PC-3 (cell line): ENCODE measurements around the gene PANK1. TPM values are rescaled to one million over a fixed set of nuclear protein-coding genes. Genes with fewer than 3 reads are reported as not detected.

Experiments
- ATAC-seq: fragments of 200-7000 bp; cut with Tn5 transposase; 2 replicates; pipeline ENCODE4 v1.9.1; 2020; ENCODE audit warnings: mild to moderate bottlenecking, moderate library complexity
- BruUV-seq: library from RNA; stranded (reverse); fragments of 400-500 nt; replicated peaks from 2 replicates; lab custom pipeline; 2021; lab: Mats Ljungman, UMichigan
- CTCF ChIA-PET: fragments of 300-600 bp; sonication (Branson Sonifier 250); formaldehyde crosslinking; loops from one replicate; lab custom pipeline; 2022; ENCODE audit warnings: antibody characterized with exemption; lab: Charles Lee
- POLR2A ChIA-PET: fragments of 300-600 bp; sonication (Branson Sonifier 250); formaldehyde crosslinking; loops from one replicate; lab custom pipeline; 2022; ENCODE audit warnings: antibody characterized with exemption; ENCODE audit not compliant: unreplicated experiment; lab: Charles Lee
- DNase-seq: peaks from one replicate; pipeline ENCODE4 v3.0.0-alpha.2; 2015
- H2AFZ ChIP-seq: fragments of 300-600 bp; sonication (generic); 2 replicates; pipeline ENCODE4 v1.6.0; 2016; ENCODE audit warnings: antibody characterized with exemption, low read length
- H3F3A ChIP-seq: fragments of 300-600 bp; sonication (generic); one replicate; pipeline ENCODE4 v1.6.0; 2017; ENCODE audit warnings: antibody characterized with exemption, low read length, control low read depth, mild to moderate bottlenecking; ENCODE audit not compliant: unreplicated experiment
- H3K27ac ChIP-seq: fragments of 300-600 bp; sonication (generic); 2 replicates; pipeline ENCODE4 v1.5.1; 2016; ENCODE audit warnings: mild to moderate bottlenecking, low read length
- H3K27me3 ChIP-seq: fragments of 300-600 bp; sonication (generic); 2 replicates; pipeline ENCODE4 v1.6.1; 2016; ENCODE audit warnings: low read length, mixed read lengths
- H3K36me3 ChIP-seq: fragments of 300-600 bp; sonication (generic); 2 replicates; pipeline ENCODE4 v1.6.1; 2016; ENCODE audit warnings: low read depth, mixed run types, low read length, mixed read lengths
- H3K4me1 ChIP-seq: fragments of 300-600 bp; sonication (generic); 2 replicates; pipeline ENCODE4 v1.5.1; 2016; ENCODE audit warnings: low read length; ENCODE audit not compliant: insufficient read depth
- H3K4me2 ChIP-seq: fragments of 300-600 bp; sonication (generic); 2 replicates; pipeline ENCODE4 v1.6.0; 2016; ENCODE audit warnings: low read length
- H3K4me3 ChIP-seq: fragments of 300-600 bp; sonication (generic); 2 replicates; pipeline ENCODE4 v1.5.1; 2016; ENCODE audit warnings: mild to moderate bottlenecking, low read length, mixed read lengths
- H3K79me2 ChIP-seq: fragments of 300-600 bp; sonication (generic); 2 replicates; pipeline ENCODE4 v1.6.1; 2017; ENCODE audit warnings: low read length, mixed read lengths
- H3K9ac ChIP-seq: fragments of 300-600 bp; sonication (generic); 2 replicates; pipeline ENCODE4 v1.6.0; 2016; ENCODE audit warnings: mild to moderate bottlenecking, low read length
- H3K9me2 ChIP-seq: fragments of 300-600 bp; sonication (generic); replicated peaks from 2 replicates; pipeline ENCODE4 v1.6.1; 2016; ENCODE audit warnings: mixed run types, low read length, mixed read lengths
- H3K9me3 ChIP-seq: fragments of 300-600 bp; sonication (generic); 2 replicates; pipeline ENCODE4 v1.6.1; 2016; ENCODE audit warnings: low read length, mixed read lengths
- H4K20me1 ChIP-seq: fragments of 300-600 bp; sonication (generic); 2 replicates; pipeline ENCODE4 v1.6.1; 2016; ENCODE audit warnings: low read length, mixed read lengths
- EZH2 ChIP-seq: fragments of 300-600 bp; sonication (generic); IDR thresholded peaks from one replicate; pipeline ENCODE4 v1.6.1; 2017; ENCODE audit warnings: antibody characterized with exemption, mild to moderate bottlenecking, low read length; ENCODE audit not compliant: unreplicated experiment
- EZH2phosphoT487 ChIP-seq: fragments of 300-600 bp; sonication (generic); IDR thresholded peaks from 2 replicates; pipeline ENCODE4 v1.6.1; 2018; ENCODE audit warnings: mild to moderate bottlenecking, antibody characterized with exemption, low read length, borderline replicate concordance
- intact Hi-C: fragments of 100-400 bp; cut with micrococcal nuclease; formaldehyde crosslinking; loops from 2 replicates; pipeline ENCODE4 v1.9.0; 2023
- total RNA-seq: library from RNA; depleted of rRNA; stranded (reverse); fragments of >200 nt; gene quantifications from 2 replicates; pipeline ENCODE4 v1.2.3, GENCODE V29; 2014
- TF ChIP-seq, protein P1 (sequence below): fragments of 300-600 bp; sonication (generic); conservative IDR thresholded peaks from 2 replicates; pipeline ENCODE4 v1.5.1; 2017; ENCODE audit warnings: antibody characterized with exemption, low read depth, mild to moderate bottlenecking, low read length

Gene PANK1
- total RNA-seq, 1 experiment from 2014 or later = 3.9 TPM

DNA sequence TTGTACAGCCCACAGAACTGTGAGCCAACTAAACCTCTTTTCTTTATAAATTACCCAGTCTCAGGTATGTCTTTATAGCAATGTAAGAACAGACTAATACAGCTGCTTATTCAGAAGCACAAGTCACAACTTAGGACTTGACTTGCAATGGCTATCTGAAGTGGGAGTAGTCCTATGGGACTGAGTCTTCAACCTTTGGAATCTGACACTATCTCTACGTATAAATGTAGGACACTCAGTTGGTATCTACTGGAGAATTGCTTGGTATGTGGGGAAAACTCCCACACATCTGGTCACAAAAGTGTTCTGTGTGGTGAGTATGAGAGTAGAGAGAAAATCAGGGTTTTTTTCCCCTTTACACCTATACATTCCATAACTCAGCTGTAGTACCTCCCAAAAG is 12.3 kb upstream of the PANK1 start:
- H3K9ac ChIP-seq = no peak overlapping the region
- intact Hi-C loops = no loop called here
- H3K79me2 ChIP-seq = no peaks in the 10 kb centered on the region
- no peaks in the 10 kb centered on the region for H3F3A ChIP-seq
- H3K9me2 ChIP-seq = no peaks in the 10 kb centered on the region
- no peak overlapping the region for H2AFZ ChIP-seq
- ChIA-PET CTCF (no interaction called here), POLR2A (no interaction called here)
- no peak overlapping the region for H3K4me2 ChIP-seq
- no peak overlapping the region for H3K27ac ChIP-seq
- H3K36me3 ChIP-seq = no peaks in the 10 kb centered on the region
- no peak for ATAC-seq
- BruUV-seq = no TSS peak
- no peak overlapping the region for H3K4me3 ChIP-seq
- peaks cover 7% of the 10 kb centered on the region; the same call in 1 of the 2 replicates for H3K4me1 ChIP-seq
- no peaks in the 10 kb centered on the region for H4K20me1 ChIP-seq
- no peaks in the 10 kb centered on the region for H3K9me3 ChIP-seq
- no peaks in the 10 kb centered on the region for H3K27me3 ChIP-seq
- no peak for TF ChIP-seq EZH2phosphoT487
- TF ChIP-seq, protein P1, sequence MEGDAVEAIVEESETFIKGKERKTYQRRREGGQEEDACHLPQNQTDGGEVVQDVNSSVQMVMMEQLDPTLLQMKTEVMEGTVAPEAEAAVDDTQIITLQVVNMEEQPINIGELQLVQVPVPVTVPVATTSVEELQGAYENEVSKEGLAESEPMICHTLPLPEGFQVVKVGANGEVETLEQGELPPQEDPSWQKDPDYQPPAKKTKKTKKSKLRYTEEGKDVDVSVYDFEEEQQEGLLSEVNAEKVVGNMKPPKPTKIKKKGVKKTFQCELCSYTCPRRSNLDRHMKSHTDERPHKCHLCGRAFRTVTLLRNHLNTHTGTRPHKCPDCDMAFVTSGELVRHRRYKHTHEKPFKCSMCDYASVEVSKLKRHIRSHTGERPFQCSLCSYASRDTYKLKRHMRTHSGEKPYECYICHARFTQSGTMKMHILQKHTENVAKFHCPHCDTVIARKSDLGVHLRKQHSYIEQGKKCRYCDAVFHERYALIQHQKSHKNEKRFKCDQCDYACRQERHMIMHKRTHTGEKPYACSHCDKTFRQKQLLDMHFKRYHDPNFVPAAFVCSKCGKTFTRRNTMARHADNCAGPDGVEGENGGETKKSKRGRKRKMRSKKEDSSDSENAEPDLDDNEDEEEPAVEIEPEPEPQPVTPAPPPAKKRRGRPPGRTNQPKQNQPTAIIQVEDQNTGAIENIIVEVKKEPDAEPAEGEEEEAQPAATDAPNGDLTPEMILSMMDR = no peak
- no peak for TF ChIP-seq EZH2
- DNase-seq = no peak

DNA sequence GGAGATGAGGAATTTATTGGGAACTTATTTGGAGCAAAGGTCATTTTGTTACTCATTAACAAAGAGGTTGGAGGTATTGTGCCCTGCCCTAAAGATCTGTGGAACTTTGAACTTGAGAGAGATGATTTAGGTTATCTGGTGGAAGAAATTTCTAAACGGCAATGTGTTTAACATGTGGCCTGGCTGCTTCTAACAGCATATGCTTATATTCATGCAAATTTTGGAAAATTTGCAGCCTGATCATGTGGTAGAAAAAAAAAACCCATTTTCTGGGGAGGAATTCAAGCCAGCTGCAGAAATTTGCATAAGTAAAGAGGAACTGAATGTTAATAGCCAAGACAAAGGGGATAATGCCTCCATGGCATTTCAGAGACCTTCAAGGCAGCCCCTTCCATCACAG is 10.7 kb upstream of the PANK1 start:
- no peak for ATAC-seq

DNA sequence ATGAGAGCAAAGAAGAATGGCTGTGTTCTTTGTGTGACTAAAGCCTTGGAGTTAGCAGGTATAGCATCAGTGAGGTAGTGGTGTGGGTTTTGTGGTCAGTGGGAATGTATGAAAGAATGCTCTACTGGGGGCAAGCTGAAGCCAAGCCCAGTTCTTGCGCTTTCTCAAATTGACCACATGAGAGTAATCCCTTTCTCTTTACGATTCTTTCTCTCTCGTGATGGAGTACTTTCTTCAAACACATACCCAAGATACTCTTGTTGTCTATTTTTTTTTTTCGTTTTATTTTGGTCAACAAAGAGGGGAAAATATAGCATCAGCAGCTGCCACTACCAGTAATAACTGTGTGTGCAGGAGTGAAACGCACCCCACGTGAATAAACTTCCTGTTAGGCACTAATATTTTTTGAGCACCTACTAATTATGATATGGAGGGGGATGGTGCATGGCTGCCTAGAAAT is 8.4 kb upstream of the PANK1 start:
- H3K4me3 ChIP-seq = no peak overlapping the region
- H4K20me1 ChIP-seq = no peaks in the 10 kb centered on the region
- H3K9ac ChIP-seq = no peak overlapping the region
- peaks cover 3% of the 10 kb centered on the region; the same call in 1 of the 2 replicates for H3K4me1 ChIP-seq
- BruUV-seq = no TSS peak
- no peaks in the 10 kb centered on the region for H3K79me2 ChIP-seq
- no peaks in the 10 kb centered on the region for H3F3A ChIP-seq
- intact Hi-C loops = no loop called here
- no peak overlapping the region for H2AFZ ChIP-seq
- no peaks in the 10 kb centered on the region for H3K36me3 ChIP-seq
- H3K27me3 ChIP-seq = no peaks in the 10 kb centered on the region
- H3K27ac ChIP-seq = no peak overlapping the region
- peak; percentile 51 for DNase-seq
- CTCF ChIA-PET = no interaction called here
- no peak overlapping the region for H3K4me2 ChIP-seq
- peak; percentile 40; the same call in 1 of the 2 replicates for ATAC-seq
- POLR2A ChIA-PET = no interaction called here
- no peaks in the 10 kb centered on the region for H3K9me3 ChIP-seq
- no peaks in the 10 kb centered on the region for H3K9me2 ChIP-seq
- no peak for TF ChIP-seq EZH2
- TF ChIP-seq, protein P1 = no peak
- no peak for TF ChIP-seq EZH2phosphoT487

More for the DNA sequence above, 10.7 kb upstream of the PANK1 start:
- intact Hi-C loops = no loop called here
- Histone ChIP-seq H3K4me1 (peaks cover 7% of the 10 kb centered on the region; the same call in 1 of the 2 replicates), H3K27ac (no peak overlapping the region), H3K4me3 (no peak overlapping the region), H3K9me2 (no peaks in the 10 kb centered on the region), H3K4me2 (no peak overlapping the region), H3K36me3 (no peaks in the 10 kb centered on the region), H2AFZ (no peak overlapping the region), H4K20me1 (no peaks in the 10 kb centered on the region), H3F3A (no peaks in the 10 kb centered on the region), H3K9me3 (no peaks in the 10 kb centered on the region), H3K79me2 (no peaks in the 10 kb centered on the region), H3K9ac (no peak overlapping the region), H3K27me3 (no peaks in the 10 kb centered on the region)
- BruUV-seq = no TSS peak
- DNase-seq = no peak
- TF ChIP-seq, protein P1 = no peak
- no peak for TF ChIP-seq EZH2phosphoT487
- TF ChIP-seq EZH2 = no peak
- CTCF ChIA-PET = no interaction called here
- POLR2A ChIA-PET = no interaction called here
